MM.1S (cell line): ENCODE measurements around the gene ERCC6.

Source experiments
- CTCF ChIP-seq: fragments of 300-600 bp; sonication (generic); IDR thresholded peaks from 2 replicates; pipeline ENCODE4 v1.5.1; 2016; ENCODE audit warnings: antibody characterized with exemption, low read length, mixed read lengths
- EZH2 ChIP-seq: fragments of 300-600 bp; sonication (generic); optimal IDR thresholded peaks from 2 replicates; pipeline ENCODE3; 2017; ENCODE audit warnings: low read depth, mild to moderate bottlenecking, antibody characterized with exemption, low read length, mixed read lengths
- EZH2phosphoT487 ChIP-seq: fragments of 300-600 bp; sonication (generic); IDR thresholded peaks from 2 replicates; pipeline ENCODE4 v1.6.1; 2018; ENCODE audit warnings: antibody characterized with exemption, low read length

DNA sequence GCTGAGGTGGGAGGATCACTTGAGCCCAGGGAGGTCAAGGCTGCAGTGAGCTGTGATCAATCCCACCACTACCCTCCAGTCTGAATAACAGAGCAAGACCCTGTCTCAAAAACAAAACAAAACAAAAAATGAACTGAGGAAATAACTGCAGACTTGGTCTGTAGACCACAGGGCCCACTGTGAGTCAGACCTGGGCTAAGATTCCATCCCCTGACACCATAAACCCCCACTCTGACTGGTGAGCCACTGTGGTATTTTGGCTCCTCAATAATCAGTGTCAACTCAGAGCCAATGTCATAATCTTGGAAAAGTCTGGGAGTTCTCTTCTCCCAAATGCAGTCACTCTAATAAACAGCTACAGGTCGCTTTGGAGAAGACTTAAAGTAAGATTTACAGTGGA lies 24.0 kb upstream of the ERCC6 start:
- TF ChIP-seq EZH2 = no peak
- TF ChIP-seq CTCF = no peak
- no peak for TF ChIP-seq EZH2phosphoT487
